ENCODE measurements around the gene RPTN. TPM values are rescaled to one million over a fixed set of nuclear protein-coding genes. Genes with fewer than 3 reads are reported as not detected.

The RPTN gene, protein sequence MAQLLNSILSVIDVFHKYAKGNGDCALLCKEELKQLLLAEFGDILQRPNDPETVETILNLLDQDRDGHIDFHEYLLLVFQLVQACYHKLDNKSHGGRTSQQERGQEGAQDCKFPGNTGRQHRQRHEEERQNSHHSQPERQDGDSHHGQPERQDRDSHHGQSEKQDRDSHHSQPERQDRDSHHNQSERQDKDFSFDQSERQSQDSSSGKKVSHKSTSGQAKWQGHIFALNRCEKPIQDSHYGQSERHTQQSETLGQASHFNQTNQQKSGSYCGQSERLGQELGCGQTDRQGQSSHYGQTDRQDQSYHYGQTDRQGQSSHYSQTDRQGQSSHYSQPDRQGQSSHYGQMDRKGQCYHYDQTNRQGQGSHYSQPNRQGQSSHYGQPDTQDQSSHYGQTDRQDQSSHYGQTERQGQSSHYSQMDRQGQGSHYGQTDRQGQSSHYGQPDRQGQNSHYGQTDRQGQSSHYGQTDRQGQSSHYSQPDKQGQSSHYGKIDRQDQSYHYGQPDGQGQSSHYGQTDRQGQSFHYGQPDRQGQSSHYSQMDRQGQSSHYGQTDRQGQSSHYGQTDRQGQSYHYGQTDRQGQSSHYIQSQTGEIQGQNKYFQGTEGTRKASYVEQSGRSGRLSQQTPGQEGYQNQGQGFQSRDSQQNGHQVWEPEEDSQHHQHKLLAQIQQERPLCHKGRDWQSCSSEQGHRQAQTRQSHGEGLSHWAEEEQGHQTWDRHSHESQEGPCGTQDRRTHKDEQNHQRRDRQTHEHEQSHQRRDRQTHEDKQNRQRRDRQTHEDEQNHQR
- not detected in 2 replicates for total RNA-seq (2014; rRNA removed; shearing (Covaris generic))

DNA sequence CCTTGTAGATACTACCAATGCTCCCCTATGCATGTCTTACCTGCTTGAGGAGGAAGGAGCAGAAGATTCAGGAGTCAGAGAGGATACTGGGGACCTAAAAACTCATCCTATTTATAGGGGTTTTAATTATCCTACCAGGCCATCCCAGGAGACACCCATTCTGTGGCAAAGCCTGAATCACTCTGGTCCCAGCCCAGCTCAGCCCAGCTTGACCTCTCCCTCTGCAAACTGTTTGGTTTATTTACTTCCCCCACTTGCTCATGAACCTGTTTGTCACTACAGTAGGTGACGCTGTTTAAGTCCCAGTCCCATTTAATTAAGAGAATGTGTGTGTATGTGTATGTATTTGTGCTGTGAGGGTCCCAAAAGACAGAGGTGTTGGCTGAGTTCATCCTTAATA lies at the start of gene RPTN:
Gene RPTN (minus strand): TSS at position 85 of the 400 bp plus-strand sequence. CDS start 1,339 bp downstream, outside the sequence.
- no peak for DNase-seq (ENCODE audit: low read depth)

DNA sequence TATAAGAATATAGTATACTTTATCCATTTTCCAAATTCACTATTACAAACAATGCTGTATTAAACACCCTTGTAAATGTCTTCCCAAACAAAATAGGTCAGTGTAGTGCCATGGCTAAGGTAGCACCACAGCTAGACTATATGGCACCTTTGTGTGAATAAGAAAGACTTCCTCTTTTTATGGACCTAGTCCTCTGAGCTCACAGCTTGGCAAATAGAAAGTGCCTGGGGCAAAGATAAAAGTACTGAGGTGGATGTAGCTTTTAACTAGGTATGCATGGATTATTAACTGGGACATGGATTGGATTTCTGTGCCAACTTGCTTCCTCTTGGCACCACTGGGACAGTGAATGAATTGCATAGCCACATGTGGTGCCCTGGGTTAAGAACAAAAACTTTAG lies 40.0 kb upstream of the RPTN start:
- DNase-seq (ENCODE audit: low read depth): no peak

DNA sequence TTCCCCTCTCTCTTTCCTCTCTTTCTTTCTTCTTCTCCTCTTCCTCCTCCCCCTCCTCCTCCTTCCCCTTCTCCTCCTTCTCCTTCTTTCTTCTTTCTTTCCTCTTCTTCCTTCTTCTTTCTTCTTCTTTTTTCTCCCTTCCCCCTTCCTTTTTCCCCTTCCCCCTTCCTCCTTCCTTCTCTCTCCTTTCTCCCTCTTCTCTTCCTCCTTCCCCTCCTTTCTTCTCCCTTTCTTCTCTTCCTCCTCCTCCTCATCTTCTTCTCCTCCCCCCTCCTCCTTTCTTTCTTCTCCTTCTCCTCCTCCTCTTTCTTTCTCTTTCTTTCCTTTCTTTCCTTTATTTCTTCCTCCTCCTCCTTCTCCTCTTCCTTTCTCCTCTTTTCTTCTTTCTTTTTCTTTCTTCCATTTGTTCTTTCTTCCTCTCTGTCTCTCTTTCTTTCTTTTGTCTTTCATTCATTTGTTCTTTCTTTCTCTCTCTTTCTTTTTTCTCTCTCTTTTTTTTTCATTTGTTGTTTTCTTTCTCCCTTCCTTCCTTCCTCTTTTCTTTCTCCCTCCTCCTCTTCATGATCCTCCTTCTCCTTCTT lies 38.4 kb upstream of the RPTN start:
- DNase-seq (ENCODE audit: low read depth): no peak

DNA sequence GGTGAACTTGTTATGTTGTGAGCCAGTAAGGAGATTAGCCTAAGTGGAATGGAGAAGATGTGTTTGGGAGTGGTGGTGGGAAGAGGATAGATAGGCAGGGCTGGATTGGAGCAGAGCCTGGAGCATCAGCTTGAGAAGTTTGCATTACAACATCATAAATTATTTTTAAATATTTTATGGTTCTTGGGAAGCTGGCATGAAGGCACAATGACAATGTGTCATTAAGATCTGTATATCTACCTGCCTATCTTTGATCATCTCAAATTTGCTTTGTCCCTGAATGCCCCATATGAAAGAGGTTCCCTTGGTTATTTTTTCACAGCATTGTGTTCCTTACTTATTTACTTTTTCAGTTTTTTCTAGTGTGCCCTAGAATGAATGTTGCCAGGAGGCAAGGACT lies 32.7 kb upstream of the RPTN start:
- DNase-seq (ENCODE audit: low read depth): no peak

DNA sequence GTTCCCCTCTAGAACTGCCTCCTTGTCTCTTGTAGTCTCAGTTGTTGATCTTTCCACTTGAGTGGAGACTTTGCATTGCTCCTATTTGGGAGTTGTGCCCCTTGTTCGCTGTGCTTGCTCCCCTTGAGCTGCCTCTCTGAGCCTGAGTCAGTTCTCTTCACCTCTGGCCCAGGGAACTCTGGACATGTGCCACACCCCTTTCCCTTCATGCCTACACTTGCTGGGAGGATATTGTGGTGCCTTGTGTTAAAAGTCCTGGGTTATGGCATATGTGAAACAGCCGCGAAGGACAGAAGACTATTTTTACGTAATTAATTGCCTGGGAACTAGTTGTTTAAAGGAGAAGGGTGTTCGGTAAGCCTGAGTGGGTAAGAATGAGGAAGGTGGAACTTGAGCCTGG lies 32.2 kb upstream of the RPTN start:
- DNase-seq (ENCODE audit: low read depth): no peak

DNA sequence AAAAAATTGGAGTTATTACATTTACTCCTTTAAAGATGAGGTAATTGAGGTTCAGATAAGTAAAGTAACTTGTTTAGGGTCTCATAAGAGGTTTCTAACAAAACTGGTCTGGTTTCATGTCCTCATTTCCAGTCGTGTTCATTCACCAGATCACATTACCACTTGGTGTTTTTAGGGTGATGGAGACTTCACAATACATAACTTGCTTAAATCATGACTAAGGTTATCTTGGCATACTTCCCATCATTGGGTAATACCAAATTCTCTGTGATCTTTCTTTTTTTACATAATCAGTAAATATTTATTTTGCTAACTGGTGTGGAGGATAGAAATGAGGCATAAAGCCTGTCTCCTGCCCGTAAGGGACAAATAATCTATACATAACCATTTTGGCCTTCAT lies 31.6 kb upstream of the RPTN start:
- no peak for DNase-seq (ENCODE audit: low read depth)

DNA sequence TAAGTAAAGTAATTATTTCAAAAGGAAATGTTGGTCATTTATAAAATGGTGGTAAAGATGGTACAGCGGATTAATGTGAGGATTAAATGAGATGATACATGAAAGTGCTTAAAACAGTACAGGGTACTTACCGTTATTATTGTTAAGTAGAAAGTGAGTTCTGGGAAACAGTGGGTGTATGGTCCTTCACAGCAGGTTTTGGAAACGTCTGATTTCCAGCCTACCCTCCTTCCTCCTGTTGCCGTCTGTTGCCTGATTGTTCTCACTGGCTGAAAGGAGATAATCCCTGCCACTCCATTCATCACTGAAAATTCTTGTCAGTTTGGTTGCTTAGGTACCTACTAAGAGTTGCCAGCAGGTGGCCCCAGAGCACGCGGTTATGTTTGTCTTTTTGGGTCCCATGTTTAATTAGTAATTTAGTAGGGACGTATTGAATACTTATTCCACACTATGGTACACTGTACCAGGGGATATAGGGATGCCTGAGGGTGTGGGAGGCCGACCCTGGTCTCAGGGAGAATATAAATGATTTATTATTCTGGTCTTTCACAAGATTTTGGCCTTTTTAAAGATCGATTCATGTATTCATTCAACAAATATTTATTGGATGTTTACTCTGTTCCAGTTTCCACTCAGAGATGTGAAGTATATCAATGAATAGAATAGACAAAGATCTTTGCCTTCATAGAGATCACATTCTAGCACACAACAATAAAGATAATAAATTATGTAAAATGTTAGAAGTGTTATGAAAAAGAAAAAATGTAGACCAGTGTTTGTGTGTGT lies 30.8 kb upstream of the RPTN start:
- peak; percentile 71 for DNase-seq (ENCODE audit: low read depth)

DNA sequence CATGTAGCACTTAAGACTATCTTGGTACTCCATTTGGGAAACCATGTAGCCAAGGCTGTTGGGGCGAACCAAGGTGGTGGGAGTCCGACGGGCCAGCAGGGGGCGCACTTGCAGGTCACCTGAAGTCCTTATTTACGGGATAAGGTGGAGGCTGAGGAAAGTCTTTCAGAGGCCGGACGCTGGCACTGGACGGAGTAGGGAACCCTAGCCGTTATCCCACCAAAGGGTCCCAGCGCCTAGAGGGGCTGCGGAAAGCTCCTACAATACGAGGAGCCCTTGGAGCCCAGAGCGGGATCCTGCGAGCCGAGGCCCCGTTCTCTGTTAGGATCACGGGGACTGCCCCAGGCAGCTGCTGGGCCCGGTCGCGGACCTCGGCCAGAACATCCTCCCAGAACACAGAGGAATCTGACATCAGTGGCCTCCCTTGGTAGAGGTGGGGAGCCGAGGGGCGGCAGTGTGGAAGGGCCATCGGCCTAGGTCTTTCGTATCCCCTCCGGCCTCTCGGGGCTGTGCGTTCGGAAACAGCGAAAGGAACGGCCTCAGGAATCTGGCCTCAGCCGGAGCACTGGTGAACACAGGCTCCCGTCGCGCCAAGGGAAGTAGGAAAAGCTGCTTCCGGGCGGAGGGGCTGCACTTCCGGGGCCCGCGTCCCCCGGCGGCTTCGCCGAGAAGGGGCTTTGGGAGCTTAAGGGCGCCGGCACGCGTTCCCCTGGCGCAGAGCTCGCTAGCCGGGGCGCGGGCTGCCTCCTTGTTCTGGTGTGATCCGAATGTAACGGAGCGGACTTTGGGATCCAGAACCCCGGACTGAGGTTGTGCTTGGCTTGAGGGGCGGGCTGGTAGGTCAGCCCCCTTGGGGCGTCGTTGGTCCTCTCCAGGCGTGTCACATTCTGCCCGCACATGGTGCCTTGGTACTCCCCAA lies 29.9 kb upstream of the RPTN start:
- DNase-seq (ENCODE audit: low read depth): peak; percentile 64

DNA sequence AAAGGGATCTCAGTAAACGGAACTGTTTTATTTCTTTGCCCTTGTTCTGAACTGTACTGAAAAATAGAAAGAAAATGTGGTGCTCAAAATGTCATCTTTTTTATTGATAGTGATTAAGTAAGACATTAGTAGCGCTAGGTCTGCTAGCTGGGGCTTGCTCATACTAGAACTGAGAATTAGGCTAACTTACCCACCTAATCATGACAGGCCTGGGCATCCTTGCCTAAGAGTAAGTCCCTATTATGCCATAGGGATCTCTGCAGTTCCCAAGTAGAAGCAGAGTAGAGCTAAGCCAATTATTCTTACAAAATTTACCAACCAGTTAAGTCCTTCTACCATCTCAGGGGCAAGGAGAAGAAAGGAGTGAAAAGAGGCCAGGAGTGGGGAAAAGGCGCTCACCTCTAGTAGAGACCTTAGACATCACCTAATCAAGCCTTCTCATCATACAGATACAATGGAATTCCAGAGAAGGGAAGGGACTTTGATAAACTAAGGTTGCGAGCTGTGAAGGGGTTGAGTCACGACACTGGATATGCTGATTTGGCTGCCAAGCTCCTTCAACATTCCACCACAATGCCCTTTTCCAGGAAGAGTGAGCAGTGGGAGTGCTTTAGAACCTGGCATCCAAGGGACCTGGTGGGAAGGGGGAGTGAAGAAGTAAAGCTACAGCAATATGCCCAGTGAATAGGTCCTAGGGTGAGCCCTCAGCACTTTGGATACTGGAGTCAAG lies 27.7 kb upstream of the RPTN start:
- DNase-seq (ENCODE audit: low read depth): no peak

DNA sequence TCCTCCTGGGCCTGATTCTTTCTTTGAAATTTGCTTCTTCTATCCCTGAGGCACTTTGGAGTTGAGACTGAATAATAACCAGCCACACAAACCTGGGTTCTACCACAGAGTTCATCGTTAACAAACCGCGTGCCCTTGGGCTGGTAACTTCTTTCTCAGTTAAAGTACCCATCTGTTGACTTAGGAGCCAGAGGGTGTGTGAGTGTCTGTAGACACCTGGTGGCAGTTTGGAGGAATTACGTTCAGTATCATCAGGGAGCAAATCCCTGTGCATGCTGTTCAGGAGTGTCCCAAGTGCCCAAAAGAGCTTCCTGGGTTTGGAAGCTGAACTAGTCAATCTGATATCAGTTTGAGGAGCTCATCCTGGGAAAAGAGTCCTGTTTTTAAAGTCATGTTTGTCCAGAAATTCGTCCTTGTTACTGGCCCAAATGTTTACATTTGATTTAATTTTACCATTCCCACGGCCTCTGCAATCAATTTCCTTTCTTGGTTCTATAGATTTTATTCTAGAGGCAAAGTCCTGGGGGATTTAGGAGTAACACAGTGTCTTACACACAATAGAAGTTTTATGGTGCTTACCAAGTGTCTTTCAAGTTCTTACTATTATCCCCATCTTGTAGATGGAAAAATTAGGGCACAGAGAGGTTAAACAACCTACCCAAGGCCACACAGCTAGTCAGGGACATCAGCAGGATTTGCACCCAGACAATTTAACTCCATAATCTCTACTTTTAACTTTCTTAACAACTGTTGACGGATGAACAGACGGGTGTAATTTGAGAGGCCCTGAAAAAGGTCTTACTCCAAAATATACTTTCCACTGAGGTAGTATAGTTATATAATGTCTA lies 26.7 kb upstream of the RPTN start:
- peak; percentile 80 for DNase-seq (ENCODE audit: low read depth)

DNA sequence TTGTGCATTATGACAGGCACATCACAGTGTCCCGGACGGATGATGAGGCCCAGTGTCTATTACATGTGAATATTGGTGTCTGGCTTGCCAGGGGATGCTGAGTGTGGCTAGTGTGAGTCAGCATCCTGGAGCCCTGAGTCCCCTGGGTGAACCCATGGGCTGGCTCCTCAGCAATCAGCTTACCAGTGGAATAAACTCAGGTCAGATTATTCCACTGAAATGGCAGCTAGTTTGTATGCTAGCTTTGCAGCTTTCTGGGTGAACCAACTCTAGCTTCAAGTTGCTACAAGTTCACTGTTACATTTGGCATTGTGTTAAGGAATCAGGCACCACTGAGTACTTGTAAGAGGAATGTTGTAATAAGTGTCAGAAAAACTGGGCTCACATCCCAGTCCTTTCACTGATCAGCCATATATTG lies 23.9 kb upstream of the RPTN start:
- peak; percentile 86 for DNase-seq (ENCODE audit: low read depth)

DNA sequence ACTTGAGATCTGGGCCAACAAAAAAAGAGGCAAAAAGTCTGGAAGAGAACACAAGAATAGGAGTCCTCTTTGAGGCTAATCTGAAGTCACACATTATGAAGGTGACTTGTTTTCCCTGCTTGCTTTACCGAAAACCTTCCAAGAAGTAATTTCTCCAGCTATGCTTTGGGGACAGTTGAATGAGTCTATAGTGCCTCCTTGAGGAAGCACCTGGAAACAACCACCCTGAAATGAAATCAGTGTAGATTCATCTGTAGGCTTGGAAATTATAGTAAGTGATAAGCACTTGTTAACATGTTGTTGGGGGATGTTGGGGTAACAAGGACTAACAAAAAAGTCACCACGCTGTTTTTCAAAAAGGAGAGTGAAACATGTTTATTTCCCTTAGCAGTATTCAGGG lies 23.4 kb upstream of the RPTN start:
- peak; percentile 26 for DNase-seq (ENCODE audit: low read depth)

DNA sequence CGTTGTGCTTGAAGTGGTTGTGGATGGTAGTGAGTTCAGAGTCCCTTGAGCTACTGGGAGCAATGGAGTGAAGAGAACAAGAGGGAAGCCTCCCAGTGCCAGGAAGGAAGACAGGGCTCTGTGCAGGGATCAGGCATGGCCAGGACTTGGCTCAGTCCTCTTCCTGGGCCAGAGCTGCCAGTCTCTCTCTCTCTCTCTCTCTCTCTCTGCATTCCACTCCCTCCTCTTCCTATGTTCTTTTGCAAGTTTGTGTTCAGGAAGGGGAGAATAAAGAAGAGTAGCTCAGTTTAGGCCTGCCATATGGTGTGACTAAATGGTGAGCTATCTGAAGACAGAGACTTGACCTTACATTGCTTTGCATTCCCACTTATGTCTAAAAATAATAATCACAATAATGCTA lies 20.5 kb upstream of the RPTN start:
- DNase-seq (ENCODE audit: low read depth): peak; percentile 23

DNA sequence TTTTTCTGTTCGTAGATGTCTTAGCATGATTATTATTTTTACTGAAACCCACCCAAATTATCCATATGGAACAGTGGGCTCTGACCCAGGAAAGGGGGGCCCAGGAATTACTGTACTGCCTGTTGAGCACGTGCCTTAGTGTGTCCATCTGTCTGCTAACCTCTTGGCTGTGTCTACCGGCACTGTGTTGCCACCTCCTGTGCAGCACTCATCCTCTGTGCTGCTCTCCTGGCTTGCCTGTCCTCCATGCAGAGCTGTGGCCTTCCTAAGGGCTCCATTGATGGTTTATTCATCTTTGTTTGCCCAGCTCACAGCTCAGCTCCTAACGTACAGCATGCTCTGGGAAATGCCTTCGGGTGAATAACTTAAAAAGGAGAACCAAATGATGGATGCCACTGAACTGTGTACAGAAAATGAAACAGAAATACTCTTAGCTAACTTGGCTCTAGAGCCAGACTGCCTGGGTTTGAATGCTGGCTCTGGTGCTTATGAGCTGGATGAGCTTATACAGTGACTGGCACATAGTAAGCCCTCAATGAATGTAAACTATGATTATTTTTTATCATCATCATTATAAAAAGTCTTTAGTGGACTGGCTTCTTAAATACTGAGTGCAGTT lies 11.4 kb upstream of the RPTN start:
- DNase-seq (ENCODE audit: low read depth): no peak

DNA sequence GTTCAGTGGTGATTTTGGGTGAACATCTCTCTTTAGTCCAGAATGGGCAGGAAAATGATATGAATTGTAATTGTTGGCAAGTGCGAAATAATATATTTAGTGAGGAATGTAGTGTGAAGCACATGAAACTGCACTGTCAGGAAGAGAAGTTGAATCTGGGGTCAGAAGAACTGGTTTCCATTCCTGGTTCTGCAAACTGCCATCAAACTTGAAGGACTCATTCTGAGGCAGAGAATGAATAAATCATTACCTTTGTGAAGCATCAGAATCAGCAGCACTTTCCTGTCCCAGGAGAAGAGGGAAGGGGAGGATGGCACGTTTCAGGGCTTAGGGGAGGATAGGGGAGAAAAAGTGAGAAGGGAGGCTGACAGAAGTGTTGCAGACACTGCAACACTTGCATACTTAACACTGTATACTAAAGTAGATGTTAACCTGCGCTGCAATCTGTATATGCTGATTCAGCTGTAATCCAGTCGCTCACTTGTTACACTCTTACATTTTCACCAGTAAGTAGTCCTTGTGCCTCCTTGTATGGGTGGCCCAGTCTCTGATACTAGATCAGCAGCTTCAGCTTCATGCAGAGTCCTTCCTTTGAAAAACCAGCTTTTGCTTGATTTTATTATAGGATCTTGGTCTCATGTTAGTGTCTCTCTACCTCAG lies 10.5 kb upstream of the RPTN start:
- DNase-seq (ENCODE audit: low read depth): no peak

DNA sequence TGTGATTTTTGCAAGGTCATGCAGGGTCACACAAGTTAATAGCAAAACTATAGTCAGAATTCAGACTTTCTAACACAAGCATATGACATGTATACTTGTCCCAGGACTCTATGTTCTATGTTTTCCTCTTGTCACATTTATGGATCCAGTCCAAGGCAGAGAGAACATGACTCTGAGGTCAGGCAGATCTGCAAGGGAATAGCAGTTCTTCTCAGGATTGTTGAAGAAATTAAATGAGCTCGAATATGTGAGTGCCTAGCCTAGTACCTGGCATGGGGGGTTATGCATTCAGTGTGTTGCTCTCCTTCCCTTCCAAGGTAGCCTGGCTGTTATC lies 9.5 kb upstream of the RPTN start:
- no peak for DNase-seq (ENCODE audit: low read depth)

DNA sequence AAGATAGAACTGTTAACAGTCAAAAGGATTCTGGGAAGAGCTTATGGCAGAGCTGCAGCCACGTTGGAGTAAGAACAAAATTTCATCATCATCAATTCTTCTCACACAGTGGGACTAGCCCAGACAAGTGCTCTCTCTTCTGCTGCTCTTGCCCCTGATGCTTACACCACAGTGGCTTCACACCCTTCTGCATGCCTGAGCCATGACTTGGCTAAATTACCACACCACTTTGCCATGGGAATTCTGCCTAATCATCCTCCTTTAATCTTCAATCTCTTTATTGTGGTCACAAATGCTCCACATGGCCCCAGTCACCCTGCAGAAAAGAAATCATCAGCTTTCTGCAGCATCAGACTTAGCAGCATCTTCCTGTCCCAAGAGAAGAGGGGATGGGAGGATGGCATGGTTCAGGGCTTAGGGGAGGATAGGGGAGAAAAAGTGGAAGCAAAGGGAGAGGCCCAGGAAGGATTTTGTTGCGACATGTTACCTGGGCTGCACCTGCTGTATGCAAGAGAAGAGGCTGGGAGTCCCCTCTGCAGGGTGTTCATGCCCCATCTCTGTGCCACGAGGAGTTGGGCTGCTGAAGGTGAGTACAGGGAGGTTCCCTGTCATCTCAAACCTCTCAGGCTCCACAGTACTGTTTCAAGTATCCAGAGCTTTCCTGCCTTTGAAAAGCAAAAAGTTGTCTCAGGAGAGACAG lies 9.0 kb upstream of the RPTN start:
- peak; percentile 91 for DNase-seq (ENCODE audit: low read depth)

DNA sequence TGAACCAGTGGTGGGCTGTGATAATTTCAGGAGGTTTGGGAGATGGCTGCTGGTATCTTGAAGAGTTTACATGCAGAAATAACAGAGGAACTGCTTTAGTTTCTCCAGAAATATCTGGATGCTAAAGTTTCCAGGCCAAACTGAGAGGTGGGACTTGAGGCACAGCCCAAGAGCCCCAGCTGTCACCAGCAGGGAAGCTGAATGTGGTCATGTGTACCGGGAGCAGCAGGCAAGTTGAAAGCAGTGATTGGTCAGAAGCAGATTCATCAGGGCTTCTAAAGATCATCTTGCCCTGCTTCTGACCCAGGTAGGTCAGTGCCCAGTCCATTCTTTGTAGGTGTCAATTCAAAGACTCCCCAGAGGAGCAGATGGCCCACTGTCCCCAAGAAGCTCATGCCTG lies 7.9 kb upstream of the RPTN start:
- DNase-seq (ENCODE audit: low read depth): no peak

Data from RPMI7951 (cell line).